OCI-LY1 (cell line): ENCODE results near the gene VASP.

Source experiments
- H2AFZ ChIP-seq: fragments of 200-600 bp; sonication (generic), shearing (Covaris generic); 2 replicates; pipeline ENCODE4 v1.6.0; 2014; ENCODE audit warnings: antibody characterized with exemption, mild to moderate bottlenecking, low read length
- H3F3A ChIP-seq: fragments of 200-600 bp; sonication (generic), shearing (Covaris generic); 2 replicates; pipeline ENCODE4 v1.6.0; 2014; ENCODE audit warnings: mild to moderate bottlenecking, antibody characterized with exemption, low read length, moderate library complexity; ENCODE audit not compliant: insufficient read depth
- H3K27ac ChIP-seq: fragments of 200-600 bp; sonication (generic); 2 replicates; pipeline ENCODE4 v1.5.1; 2014; ENCODE audit warnings: low read length, mixed run types, mild to moderate bottlenecking, low read depth; ENCODE audit not compliant: poor library complexity, severe bottlenecking
- H3K27me3 ChIP-seq: fragments of 200-600 bp; sonication (generic); 2 replicates; pipeline ENCODE4 v1.6.0; 2014; ENCODE audit warnings: antibody characterized with exemption, mild to moderate bottlenecking, low read length, moderate library complexity; ENCODE audit not compliant: insufficient read depth
- H3K36me3 ChIP-seq: fragments of 200-600 bp; sonication (generic); 2 replicates; pipeline ENCODE4 v1.6.1; 2014; ENCODE audit warnings: mild to moderate bottlenecking, antibody characterized with exemption, low read length, moderate library complexity, mixed read lengths; ENCODE audit not compliant: insufficient read depth
- H3K4me1 ChIP-seq: fragments of 200-600 bp; sonication (generic); 2 replicates; pipeline ENCODE4 v1.5.1; 2014; ENCODE audit warnings: mild to moderate bottlenecking, low read length, moderate library complexity; ENCODE audit not compliant: insufficient read depth, severe bottlenecking
- H3K4me2 ChIP-seq: fragments of 200-600 bp; sonication (generic), shearing (Covaris generic); 2 replicates; pipeline ENCODE4 v1.6.1; 2014; ENCODE audit warnings: low read length
- H3K4me3 ChIP-seq: fragments of 200-600 bp; sonication (generic); 2 replicates; pipeline ENCODE4 v1.5.1; 2014; ENCODE audit warnings: low read length, low read depth, mild to moderate bottlenecking, mixed read lengths; ENCODE audit not compliant: poor library complexity, severe bottlenecking
- H3K79me2 ChIP-seq: fragments of 200-600 bp; shearing (Covaris generic); 2 replicates; pipeline ENCODE4 v1.6.1; 2016; ENCODE audit warnings: mixed run types, low read length, mixed read lengths; ENCODE audit not compliant: insufficient read depth
- H3K9ac ChIP-seq: fragments of 200-600 bp; sonication (generic), shearing (Covaris generic); 2 replicates; pipeline ENCODE4 v1.6.1; 2014; ENCODE audit warnings: mild to moderate bottlenecking, low read length, mixed read lengths
- H3K9me2 ChIP-seq: fragments of 200-600 bp; sonication (generic), shearing (Covaris generic); 2 replicates; pipeline ENCODE4 v1.6.1; 2014; ENCODE audit warnings: low read depth, mild to moderate bottlenecking, low read length, mixed read lengths
- H3K9me3 ChIP-seq: fragments of 200-600 bp; shearing (Covaris generic); 2 replicates; pipeline ENCODE4 v1.6.1; 2014; ENCODE audit warnings: low read length, mixed read lengths
- H4K20me1 ChIP-seq: fragments of 200-600 bp; sonication (generic), shearing (Covaris generic); 2 replicates; pipeline ENCODE4 v1.6.0; 2016; ENCODE audit warnings: mild to moderate bottlenecking, low read length; ENCODE audit not compliant: insufficient read depth
- EZH2 ChIP-seq: fragments of 200-600 bp; sonication (generic), shearing (Covaris generic); IDR thresholded peaks from 2 replicates; pipeline ENCODE4 v1.8.0; 2017; ENCODE audit warnings: borderline replicate concordance, mixed run types, mild to moderate bottlenecking, antibody characterized with exemption, low read length, moderate library complexity, mixed read lengths
- TF ChIP-seq, protein P1 (sequence below): fragments of 200-600 bp; sonication (generic), shearing (Covaris generic); IDR thresholded peaks from 2 replicates; pipeline ENCODE4 v1.5.1; 2017; ENCODE audit warnings: mild to moderate bottlenecking, antibody characterized with exemption, low read length, moderate library complexity, mixed read lengths

VASP gene

DNA sequence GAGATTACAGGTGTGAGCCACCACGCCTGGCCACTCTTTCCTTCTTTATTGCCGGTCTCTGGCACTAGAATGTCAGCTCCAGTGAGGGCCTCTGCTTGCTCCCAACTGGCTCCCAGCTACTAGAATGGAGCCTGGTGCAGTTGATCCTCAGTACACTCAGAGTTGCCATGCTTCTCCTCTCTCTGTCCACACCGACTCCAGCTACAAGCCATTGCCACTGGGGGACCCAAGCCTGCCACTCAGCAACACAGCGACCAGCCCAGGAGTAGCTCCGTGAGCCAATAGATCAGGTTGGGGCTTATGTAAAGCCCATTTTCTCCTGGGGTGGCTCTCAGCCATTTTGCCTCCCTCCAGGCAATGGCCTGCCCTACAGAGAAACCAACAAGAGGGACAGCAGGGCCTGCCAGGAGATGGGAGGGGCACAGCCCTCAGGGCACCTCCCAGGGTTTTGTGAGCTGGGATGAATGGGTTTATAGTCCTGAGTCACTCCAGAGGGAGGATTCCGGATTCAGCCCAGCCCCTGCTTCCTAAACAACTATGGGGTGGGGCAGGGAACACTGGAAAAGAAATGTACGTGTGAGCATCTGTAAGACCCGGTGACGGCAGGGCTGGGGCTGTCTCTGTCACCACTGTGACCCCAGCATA is 40.8 kb downstream of the VASP start:
- TF ChIP-seq, protein P1, sequence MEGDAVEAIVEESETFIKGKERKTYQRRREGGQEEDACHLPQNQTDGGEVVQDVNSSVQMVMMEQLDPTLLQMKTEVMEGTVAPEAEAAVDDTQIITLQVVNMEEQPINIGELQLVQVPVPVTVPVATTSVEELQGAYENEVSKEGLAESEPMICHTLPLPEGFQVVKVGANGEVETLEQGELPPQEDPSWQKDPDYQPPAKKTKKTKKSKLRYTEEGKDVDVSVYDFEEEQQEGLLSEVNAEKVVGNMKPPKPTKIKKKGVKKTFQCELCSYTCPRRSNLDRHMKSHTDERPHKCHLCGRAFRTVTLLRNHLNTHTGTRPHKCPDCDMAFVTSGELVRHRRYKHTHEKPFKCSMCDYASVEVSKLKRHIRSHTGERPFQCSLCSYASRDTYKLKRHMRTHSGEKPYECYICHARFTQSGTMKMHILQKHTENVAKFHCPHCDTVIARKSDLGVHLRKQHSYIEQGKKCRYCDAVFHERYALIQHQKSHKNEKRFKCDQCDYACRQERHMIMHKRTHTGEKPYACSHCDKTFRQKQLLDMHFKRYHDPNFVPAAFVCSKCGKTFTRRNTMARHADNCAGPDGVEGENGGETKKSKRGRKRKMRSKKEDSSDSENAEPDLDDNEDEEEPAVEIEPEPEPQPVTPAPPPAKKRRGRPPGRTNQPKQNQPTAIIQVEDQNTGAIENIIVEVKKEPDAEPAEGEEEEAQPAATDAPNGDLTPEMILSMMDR = no peak
- no peak for TF ChIP-seq EZH2
- Histone ChIP-seq H4K20me1 (no peaks in the 10 kb centered on the region), H3F3A (0 out of 2 replicates have a peak, but pooled peaks cover 5% of the 10 kb centered on the region), H3K27me3 (no peaks in the 10 kb centered on the region), H3K9me2 (no peaks in the 10 kb centered on the region), H3K4me3 (no peak overlapping the region), H3K79me2 (no peaks in the 10 kb centered on the region), H3K4me2 (no peak overlapping the region), H3K9me3 (no peaks in the 10 kb centered on the region), H3K9ac (no peak overlapping the region), H3K4me1 (peaks cover 40% of the 10 kb centered on the region), H3K36me3 (peaks cover 4% of the 10 kb centered on the region; the same call in 1 of the 2 replicates), H3K27ac (peak overlapping the region; percentile 90), H2AFZ (no peak overlapping the region)

DNA sequence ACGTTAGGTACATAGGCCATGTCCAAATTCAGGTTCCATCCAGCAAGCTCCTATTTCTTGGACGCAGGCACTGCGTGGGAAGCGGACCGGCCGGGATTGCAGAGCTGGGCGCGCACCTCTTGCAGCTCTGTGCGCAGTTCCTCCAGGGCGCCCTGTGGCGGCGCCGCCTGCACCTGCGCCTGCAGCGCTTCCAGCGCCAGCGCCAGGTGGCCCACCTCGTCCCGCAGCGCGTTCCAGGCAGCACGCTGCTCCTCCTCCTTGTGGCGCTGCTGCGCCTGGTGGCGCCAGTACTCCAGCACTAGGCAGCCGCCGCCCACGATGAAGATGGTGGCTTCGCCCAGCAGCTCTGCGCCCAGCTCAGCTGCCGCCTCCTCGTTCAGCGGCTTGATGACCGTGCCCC is 46.2 kb downstream of the VASP start:
- H3K9me3 ChIP-seq = no peaks in the 10 kb centered on the region
- H3K79me2 ChIP-seq = no peaks in the 10 kb centered on the region
- peaks cover under 1% of the 10 kb centered on the region for H3K4me1 ChIP-seq
- no peaks in the 10 kb centered on the region for H4K20me1 ChIP-seq
- no peaks in the 10 kb centered on the region for H3K27me3 ChIP-seq
- H3K4me3 ChIP-seq = no peak overlapping the region
- H3K36me3 ChIP-seq = peaks cover 6% of the 10 kb centered on the region; the same call in 1 of the 2 replicates
- TF ChIP-seq, protein P1 = no peak
- no peak for TF ChIP-seq EZH2
- no peaks in the 10 kb centered on the region for H3K9me2 ChIP-seq
- H3K9ac ChIP-seq = no peak overlapping the region
- no peak overlapping the region for H3K4me2 ChIP-seq
- H3F3A ChIP-seq = 0 out of 2 replicates have a peak, but pooled peaks cover under 1% of the 10 kb centered on the region
- H3K27ac ChIP-seq = no peak overlapping the region
- no peak overlapping the region for H2AFZ ChIP-seq

DNA sequence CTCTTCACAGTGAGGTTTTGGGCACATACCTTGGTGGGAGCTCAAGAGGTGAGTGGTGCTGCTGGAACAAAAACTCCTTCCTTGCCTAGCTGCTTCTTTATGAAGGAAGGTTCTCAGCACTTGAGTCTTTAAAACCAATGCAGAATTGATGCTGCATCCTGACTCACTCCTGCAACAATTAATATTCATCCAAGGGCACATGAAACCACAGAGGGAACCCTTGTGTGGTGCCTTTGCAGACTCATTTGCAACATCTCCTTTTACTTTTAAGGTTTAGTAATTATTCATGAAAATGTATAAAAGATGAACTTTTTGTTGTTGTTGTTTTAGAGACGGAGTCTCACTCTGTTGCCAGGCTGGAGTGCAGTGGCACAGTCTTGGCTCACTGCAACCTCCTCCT is 47.2 kb downstream of the VASP start:
- Histone ChIP-seq H2AFZ (no peak overlapping the region), H3K4me1 (peaks cover 5% of the 10 kb centered on the region), H3F3A (no peaks in the 10 kb centered on the region), H3K9me2 (no peaks in the 10 kb centered on the region), H3K9ac (no peak overlapping the region), H3K4me2 (no peak overlapping the region), H3K79me2 (no peaks in the 10 kb centered on the region), H3K27me3 (no peaks in the 10 kb centered on the region), H3K4me3 (no peak overlapping the region), H3K27ac (no peak overlapping the region), H3K9me3 (no peaks in the 10 kb centered on the region), H4K20me1 (no peaks in the 10 kb centered on the region), H3K36me3 (peaks cover 6% of the 10 kb centered on the region; the same call in 1 of the 2 replicates)
- TF ChIP-seq EZH2 = no peak
- TF ChIP-seq, protein P1 = no peak
